ENCODE measurements around the gene SRCAP.

SRCAP gene

GRCh38 chr16:30737794-30738648 is 39.0 kb downstream of the SRCAP start:
- no peak for DNase-seq

- DNase-seq: no peak
These were observed 40.3 kb downstream of the SRCAP start for GRCh38 chr16:30738984-30739951.

GRCh38 chr16:30740364-30741251 is 41.6 kb downstream of the SRCAP start:
- no peak for DNase-seq

- DNase-seq: no peak
These were observed 42.5 kb downstream of the SRCAP start for GRCh38 chr16:30741461-30741914.

- DNase-seq: no peak
These were observed 44.7 kb downstream of the SRCAP start for GRCh38 chr16:30743716-30744115.

- no peak for DNase-seq
These were observed 45.2 kb downstream of the SRCAP start for GRCh38 chr16:30744183-30744582.

GRCh38 chr16:30745082-30745481 is 46.1 kb downstream of the SRCAP start:
- DNase-seq: no peak

- no peak for DNase-seq
These were observed 47.7 kb downstream of the SRCAP start for GRCh38 chr16:30746638-30747175.

GRCh38 chr16:30747331-30747730 is 48.4 kb downstream of the SRCAP start:
- no peak for DNase-seq

- peak; percentile 97 for DNase-seq
These were observed 49.0 kb downstream of the SRCAP start, which contains the start of gene PHKG2 for GRCh38 chr16:30747799-30748633. Gene PHKG2 (plus strand): TSS chr16:30748425. CDS start chr16:30748821, 396 bp downstream.

GRCh38 chr16:30748634-30749445 is 49.9 kb downstream of the SRCAP start:
- DNase-seq: peak; percentile 20 to 35

GRCh38 chr16:30750201-30750600 is 51.2 kb downstream of the SRCAP start:
- no peak for DNase-seq

GRCh38 chr16:30750876-30751465 is 52.0 kb downstream of the SRCAP start:
- no peak for DNase-seq

GRCh38 chr16:30753596-30753995 is 54.6 kb downstream of the SRCAP start:
- no peak for DNase-seq

GRCh38 chr16:30755955-30756780 is 57.2 kb downstream of the SRCAP start:
- no peak for DNase-seq

GRCh38 chr16:30756781-30757100 is 57.8 kb downstream of the SRCAP start:
- no peak for DNase-seq

GRCh38 chr16:30757316-30757715 is 58.3 kb downstream of the SRCAP start:
- DNase-seq: no peak

- DNase-seq: peak in 1 of 2 donors; percentile 44
These were observed 60.1 kb downstream of the SRCAP start for GRCh38 chr16:30758988-30759491.
